Liver (tissue), 9 donors: ENCODE data around the gene BRAT1. TPM values are rescaled to one million over a fixed set of nuclear protein-coding genes. Genes with fewer than 3 reads are reported as not detected.

Experiments
- DNase-seq: peaks from one replicate; pipeline ENCODE4 v3.0.0-alpha.2; 2017; ENCODE audit warnings: low spot score
- H3K27ac ChIP-seq, 2 donors: one replicate each; pipeline ENCODE4 v1.7.0; 2013; ENCODE audit warnings: inconsistent platforms in 2 of 2, low read length in 2 of 2, control low read depth in 1 of 2, low read depth in 1 of 2, mild to moderate bottlenecking in 1 of 2
- H3K27me3 ChIP-seq, 4 donors: one replicate each; pipeline versions ENCODE4 v1.6.1 to v1.7.0; 2013; ENCODE audit warnings: low read length in 3 of 4, inconsistent platforms in 1 of 4, mild to moderate bottlenecking in 1 of 4, moderate library complexity in 1 of 4; ENCODE audit not compliant: control insufficient read depth in 4 of 4, insufficient read depth in 4 of 4
- H3K36me3 ChIP-seq, 4 donors: one replicate each; pipeline versions ENCODE4 v1.6.1 to v1.7.0; 2013; ENCODE audit warnings: low read length in 3 of 4, mild to moderate bottlenecking in 3 of 4, low read depth in 1 of 4, moderate library complexity in 1 of 4; ENCODE audit not compliant: control insufficient read depth in 4 of 4, insufficient read depth in 3 of 4
- H3K4me1 ChIP-seq, 4 donors: one replicate each; pipeline versions ENCODE4 v1.6.1 to v1.7.0; 2013; ENCODE audit warnings: low read length in 3 of 4, mild to moderate bottlenecking in 3 of 4, moderate library complexity in 1 of 4; ENCODE audit not compliant: control insufficient read depth in 4 of 4, insufficient read depth in 4 of 4
- H3K4me3 ChIP-seq, 3 donors: one replicate each; pipeline versions ENCODE4 v1.6.1 to v1.7.0; 2013; ENCODE audit warnings: low read length in 3 of 3, control low read depth in 1 of 3, low read depth in 1 of 3, mild to moderate bottlenecking in 1 of 3
- H3K9ac ChIP-seq, 2 donors: one replicate each; pipeline ENCODE4 v1.7.0; 2013; ENCODE audit warnings: low read length in 2 of 2, mild to moderate bottlenecking in 2 of 2, moderate library complexity in 2 of 2, control low read depth in 1 of 2, low read depth in 1 of 2
- H3K9me3 ChIP-seq, 4 donors: one replicate each; pipeline versions ENCODE4 v1.6.1 to v1.7.0; 2013; ENCODE audit warnings: low read length in 3 of 4; ENCODE audit not compliant: control insufficient read depth in 4 of 4
- EGR1 ChIP-seq, 2 donors: IDR thresholded peaks; 2 replicates each; pipeline ENCODE4 v1.6.1; 2016 to 2018; ENCODE audit warnings: antibody characterized with exemption in 2 of 2, low read depth in 2 of 2
- FOXA1 ChIP-seq: IDR thresholded peaks from 2 replicates; pipeline ENCODE4 v1.6.1; 2016; ENCODE audit warnings: antibody characterized with exemption
- FOXA2 ChIP-seq: IDR thresholded peaks from 2 replicates; pipeline ENCODE4 v1.6.1; 2016; ENCODE audit warnings: antibody characterized with exemption
- HNF4A ChIP-seq, 2 donors: conservative IDR thresholded peaks; 2 replicates each; pipeline ENCODE4 v1.6.1; 2016; ENCODE audit warnings: antibody characterized with exemption in 2 of 2, mild to moderate bottlenecking in 2 of 2
- HNF4G ChIP-seq: IDR thresholded peaks from 2 replicates; pipeline ENCODE4 v1.6.1; 2016; ENCODE audit warnings: antibody characterized with exemption
- JUND ChIP-seq, 2 donors: IDR thresholded peaks; 2 replicates each; pipeline ENCODE4 v1.6.1; 2016; ENCODE audit warnings: antibody characterized with exemption in 2 of 2
- NR2F2 ChIP-seq: IDR thresholded peaks from 2 replicates; pipeline ENCODE4 v1.6.1; 2016; ENCODE audit warnings: antibody characterized with exemption
- RAD21 ChIP-seq, 2 donors: IDR thresholded peaks; 2 replicates each; pipeline ENCODE4 v1.6.1; 2016; ENCODE audit warnings: antibody characterized with exemption in 2 of 2, mild to moderate bottlenecking in 2 of 2
- RXRA ChIP-seq, 2 donors: IDR thresholded peaks; 2 replicates each; pipeline ENCODE4 v1.6.1; 2017 to 2018; ENCODE audit warnings: antibody characterized with exemption in 2 of 2, mild to moderate bottlenecking in 1 of 2
- SP1 ChIP-seq: IDR thresholded peaks from 2 replicates; pipeline ENCODE4 v1.6.1; 2018; ENCODE audit warnings: antibody characterized with exemption, mild to moderate bottlenecking
- TAF1 ChIP-seq: conservative IDR thresholded peaks from 2 replicates; pipeline ENCODE4 v1.6.1; 2016; ENCODE audit warnings: antibody characterized with exemption, mild to moderate bottlenecking
- YY1 ChIP-seq: IDR thresholded peaks from 2 replicates; pipeline ENCODE4 v1.6.1; 2016; ENCODE audit warnings: antibody characterized with exemption, mild to moderate bottlenecking
- WGBS: extraction: QIAGEN DNeasy Blood & Tissue Kit; methylation state at CpG from one replicate; pipeline ENCODE4 v1.1.7; 2013; 5-methylcytosine and 5-hydroxymethylcytosine counted together
- polyA plus RNA-seq, 2 donors: library from polyadenylated mRNA; stranded (reverse) in 1 of 2; unstranded in 1 of 2; fragments of 200-250 nt in 1 of 2; fragments of >200 nt in 1 of 2; fragmentation: Nextera tagmentation in 1 of 2; extraction: Ambion mirVana in 1 of 2; gene quantifications; one replicate each; pipeline versions ENCODE4 v1.2.1 to v1.2.3, GENCODE V29; 2013 to 2015
- total RNA-seq, 2 donors: library from RNA; depleted of rRNA; stranded (reverse); fragments of >200 nt; gene quantifications; one replicate each; pipeline ENCODE4 v1.2.3, GENCODE V29; 2014
- TF ChIP-seq, protein P1 (sequence below): IDR thresholded peaks from 2 replicates; pipeline ENCODE4 v1.6.1; 2016; ENCODE audit warnings: antibody characterized with exemption
- TF ChIP-seq, protein P2 (sequence below): fragments of 150-350 bp; IDR thresholded peaks from 2 replicates; pipeline ENCODE4 v1.5.1; 2017; ENCODE audit warnings: improper control_type of control experiment, low read depth, low read length; ENCODE audit not compliant: missing input control
- TF ChIP-seq, protein P3 (sequence below): IDR thresholded peaks from 2 replicates; pipeline ENCODE4 v1.6.1; 2016; ENCODE audit warnings: antibody characterized with exemption, mild to moderate bottlenecking
- TF ChIP-seq, protein P4 (sequence below): IDR thresholded peaks from 2 replicates; pipeline ENCODE4 v1.6.1; 2016; ENCODE audit warnings: antibody characterized with exemption
- TF ChIP-seq, protein P5 (sequence below): IDR thresholded peaks from 2 replicates; pipeline ENCODE4 v1.6.1; 2016; ENCODE audit warnings: antibody characterized with exemption
- donor health status: healthy.
- donor health status: healthy.
- donor health status: healthy.
- donor health status: healthy.
- donor health status: healthy.

BRAT1 gene
- total and polyA plus RNA-seq, 4 donors, result 10.0 to 20.7 (median 16.7) TPM

DNA sequence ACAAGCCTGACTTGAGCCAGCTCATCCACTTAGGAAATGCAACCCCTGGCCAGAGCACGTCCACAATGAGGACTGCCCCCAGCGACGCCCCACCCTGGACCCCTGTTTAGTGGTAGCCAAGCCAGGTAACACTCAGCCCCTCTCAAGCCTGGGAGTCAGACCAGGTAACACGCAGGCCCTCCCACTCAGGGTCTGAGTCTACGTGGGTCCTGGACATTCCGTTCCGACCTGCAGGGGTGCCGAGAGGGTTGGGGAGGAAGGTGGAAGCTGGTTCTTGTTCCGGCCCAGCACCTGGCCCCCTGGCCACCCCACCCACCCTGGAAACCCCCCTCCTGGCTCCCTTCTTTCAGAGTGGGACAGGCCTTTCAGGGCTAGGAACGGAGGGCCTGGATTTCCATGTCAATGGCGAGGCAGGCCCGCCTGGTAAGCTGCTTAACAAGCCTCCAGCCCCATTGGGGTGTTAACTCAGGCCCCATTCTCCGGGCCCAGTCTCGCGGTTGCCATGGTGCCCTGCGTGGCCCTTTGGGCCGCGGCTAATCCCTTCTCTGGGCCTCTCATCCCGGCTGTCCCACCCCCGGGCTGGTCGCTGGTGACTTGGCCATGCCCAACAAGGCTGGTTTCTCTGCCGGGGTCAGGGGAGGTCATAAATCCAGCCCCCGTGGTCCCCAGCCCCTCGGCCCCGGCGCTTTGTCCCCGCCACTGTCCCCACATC, 55.4 kb downstream of the BRAT1 start:
- no peaks in the 10 kb centered on the region for H3K4me1 ChIP-seq
- WGBS, result 88% methylated on average over 27 of the region's 27 CpGs
- no peaks in the 10 kb centered on the region for H3K27me3 ChIP-seq
- H3K36me3 ChIP-seq, result no peaks in the 10 kb centered on the region
- TF ChIP-seq SP1 (no peak), NR2F2 (no peak), EGR1 (IDR thresholded peaks at IDR 0.05; ENCODE audit: low read depth in 2 of 2) (no peak), RXRA (IDR thresholded peaks at IDR 0.05) (no peak), TAF1 (no peak), JUND (IDR thresholded peaks at IDR 0.05) (no peak), HNF4G (no peak), FOXA2 (no peak), RAD21 (IDR thresholded peaks at IDR 0.05) (no peak), FOXA1 (no peak), HNF4A (conservative IDR thresholded peaks at IDR 0.05) (no peak), YY1 (no peak)
- TF ChIP-seq, protein P1, sequence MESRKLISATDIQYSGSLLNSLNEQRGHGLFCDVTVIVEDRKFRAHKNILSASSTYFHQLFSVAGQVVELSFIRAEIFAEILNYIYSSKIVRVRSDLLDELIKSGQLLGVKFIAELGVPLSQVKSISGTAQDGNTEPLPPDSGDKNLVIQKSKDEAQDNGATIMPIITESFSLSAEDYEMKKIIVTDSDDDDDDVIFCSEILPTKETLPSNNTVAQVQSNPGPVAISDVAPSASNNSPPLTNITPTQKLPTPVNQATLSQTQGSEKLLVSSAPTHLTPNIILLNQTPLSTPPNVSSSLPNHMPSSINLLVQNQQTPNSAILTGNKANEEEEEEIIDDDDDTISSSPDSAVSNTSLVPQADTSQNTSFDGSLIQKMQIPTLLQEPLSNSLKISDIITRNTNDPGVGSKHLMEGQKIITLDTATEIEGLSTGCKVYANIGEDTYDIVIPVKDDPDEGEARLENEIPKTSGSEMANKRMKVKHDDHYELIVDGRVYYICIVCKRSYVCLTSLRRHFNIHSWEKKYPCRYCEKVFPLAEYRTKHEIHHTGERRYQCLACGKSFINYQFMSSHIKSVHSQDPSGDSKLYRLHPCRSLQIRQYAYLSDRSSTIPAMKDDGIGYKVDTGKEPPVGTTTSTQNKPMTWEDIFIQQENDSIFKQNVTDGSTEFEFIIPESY, result no peak
- TF ChIP-seq, protein P2, sequence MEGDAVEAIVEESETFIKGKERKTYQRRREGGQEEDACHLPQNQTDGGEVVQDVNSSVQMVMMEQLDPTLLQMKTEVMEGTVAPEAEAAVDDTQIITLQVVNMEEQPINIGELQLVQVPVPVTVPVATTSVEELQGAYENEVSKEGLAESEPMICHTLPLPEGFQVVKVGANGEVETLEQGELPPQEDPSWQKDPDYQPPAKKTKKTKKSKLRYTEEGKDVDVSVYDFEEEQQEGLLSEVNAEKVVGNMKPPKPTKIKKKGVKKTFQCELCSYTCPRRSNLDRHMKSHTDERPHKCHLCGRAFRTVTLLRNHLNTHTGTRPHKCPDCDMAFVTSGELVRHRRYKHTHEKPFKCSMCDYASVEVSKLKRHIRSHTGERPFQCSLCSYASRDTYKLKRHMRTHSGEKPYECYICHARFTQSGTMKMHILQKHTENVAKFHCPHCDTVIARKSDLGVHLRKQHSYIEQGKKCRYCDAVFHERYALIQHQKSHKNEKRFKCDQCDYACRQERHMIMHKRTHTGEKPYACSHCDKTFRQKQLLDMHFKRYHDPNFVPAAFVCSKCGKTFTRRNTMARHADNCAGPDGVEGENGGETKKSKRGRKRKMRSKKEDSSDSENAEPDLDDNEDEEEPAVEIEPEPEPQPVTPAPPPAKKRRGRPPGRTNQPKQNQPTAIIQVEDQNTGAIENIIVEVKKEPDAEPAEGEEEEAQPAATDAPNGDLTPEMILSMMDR, result no peak
- TF ChIP-seq, protein P3, sequence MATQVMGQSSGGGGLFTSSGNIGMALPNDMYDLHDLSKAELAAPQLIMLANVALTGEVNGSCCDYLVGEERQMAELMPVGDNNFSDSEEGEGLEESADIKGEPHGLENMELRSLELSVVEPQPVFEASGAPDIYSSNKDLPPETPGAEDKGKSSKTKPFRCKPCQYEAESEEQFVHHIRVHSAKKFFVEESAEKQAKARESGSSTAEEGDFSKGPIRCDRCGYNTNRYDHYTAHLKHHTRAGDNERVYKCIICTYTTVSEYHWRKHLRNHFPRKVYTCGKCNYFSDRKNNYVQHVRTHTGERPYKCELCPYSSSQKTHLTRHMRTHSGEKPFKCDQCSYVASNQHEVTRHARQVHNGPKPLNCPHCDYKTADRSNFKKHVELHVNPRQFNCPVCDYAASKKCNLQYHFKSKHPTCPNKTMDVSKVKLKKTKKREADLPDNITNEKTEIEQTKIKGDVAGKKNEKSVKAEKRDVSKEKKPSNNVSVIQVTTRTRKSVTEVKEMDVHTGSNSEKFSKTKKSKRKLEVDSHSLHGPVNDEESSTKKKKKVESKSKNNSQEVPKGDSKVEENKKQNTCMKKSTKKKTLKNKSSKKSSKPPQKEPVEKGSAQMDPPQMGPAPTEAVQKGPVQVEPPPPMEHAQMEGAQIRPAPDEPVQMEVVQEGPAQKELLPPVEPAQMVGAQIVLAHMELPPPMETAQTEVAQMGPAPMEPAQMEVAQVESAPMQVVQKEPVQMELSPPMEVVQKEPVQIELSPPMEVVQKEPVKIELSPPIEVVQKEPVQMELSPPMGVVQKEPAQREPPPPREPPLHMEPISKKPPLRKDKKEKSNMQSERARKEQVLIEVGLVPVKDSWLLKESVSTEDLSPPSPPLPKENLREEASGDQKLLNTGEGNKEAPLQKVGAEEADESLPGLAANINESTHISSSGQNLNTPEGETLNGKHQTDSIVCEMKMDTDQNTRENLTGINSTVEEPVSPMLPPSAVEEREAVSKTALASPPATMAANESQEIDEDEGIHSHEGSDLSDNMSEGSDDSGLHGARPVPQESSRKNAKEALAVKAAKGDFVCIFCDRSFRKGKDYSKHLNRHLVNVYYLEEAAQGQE, result no peak
- TF ChIP-seq, protein P4, sequence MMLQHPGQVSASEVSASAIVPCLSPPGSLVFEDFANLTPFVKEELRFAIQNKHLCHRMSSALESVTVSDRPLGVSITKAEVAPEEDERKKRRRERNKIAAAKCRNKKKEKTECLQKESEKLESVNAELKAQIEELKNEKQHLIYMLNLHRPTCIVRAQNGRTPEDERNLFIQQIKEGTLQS, result no peak
- TF ChIP-seq, protein P5, sequence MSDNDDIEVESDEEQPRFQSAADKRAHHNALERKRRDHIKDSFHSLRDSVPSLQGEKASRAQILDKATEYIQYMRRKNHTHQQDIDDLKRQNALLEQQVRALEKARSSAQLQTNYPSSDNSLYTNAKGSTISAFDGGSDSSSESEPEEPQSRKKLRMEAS, result no peak
- no peak for DNase-seq
- no peak overlapping the region for H3K4me3 ChIP-seq
- H3K9ac ChIP-seq, result no peak overlapping the region
- H3K27ac ChIP-seq, result no peak overlapping the region
- H3K9me3 ChIP-seq, result no peaks in the 10 kb centered on the region
